Subcutaneous abdominal adipose tissue (tissue), 5 donors: Measurements from ENCODE around the gene KRT7.

Source experiments
- H3K27ac ChIP-seq: one replicate; pipeline ENCODE4 v1.7.0; 2013; ENCODE audit warnings: low read depth, mild to moderate bottlenecking, inconsistent platforms, low read length, moderate library complexity
- H3K27me3 ChIP-seq, 5 donors: one replicate each; pipeline ENCODE4 v1.7.0; 2013; ENCODE audit warnings: low read length in 5 of 5, inconsistent platforms in 1 of 5; ENCODE audit not compliant: control insufficient read depth in 5 of 5, insufficient read depth in 4 of 5
- H3K36me3 ChIP-seq, 5 donors: one replicate each; pipeline ENCODE4 v1.7.0; 2013; ENCODE audit warnings: low read length in 5 of 5; ENCODE audit not compliant: control insufficient read depth in 5 of 5, insufficient read depth in 5 of 5
- H3K4me1 ChIP-seq, 5 donors: one replicate each; pipeline ENCODE4 v1.7.0; 2013; ENCODE audit warnings: low read length in 5 of 5, mild to moderate bottlenecking in 3 of 5, moderate library complexity in 1 of 5; ENCODE audit not compliant: control insufficient read depth in 5 of 5, insufficient read depth in 5 of 5
- H3K4me3 ChIP-seq, 5 donors: one replicate each; pipeline ENCODE4 v1.7.0; 2013; ENCODE audit warnings: low read length in 5 of 5, low read depth in 1 of 5
- H3K9ac ChIP-seq, 5 donors: one replicate each; pipeline ENCODE4 v1.7.0; 2013; ENCODE audit warnings: low read length in 5 of 5, mild to moderate bottlenecking in 4 of 5, moderate library complexity in 3 of 5
- H3K9me3 ChIP-seq, 5 donors: one replicate each; pipeline ENCODE4 v1.7.0; 2013; ENCODE audit warnings: low read length in 5 of 5; ENCODE audit not compliant: control insufficient read depth in 5 of 5
- donor health status: healthy.
- donor health status: healthy.
- donor health status: healthy.
- donor health status: healthy.
- donor health status: healthy.

Gene KRT7

GRCh38 chr12:52205612-52206303 is 27.3 kb upstream of the KRT7 start:
- Histone ChIP-seq H3K27ac (no peak overlapping the region), H3K36me3 (no peaks in the 10 kb centered on the region), H3K4me3 (no peak overlapping the region), H3K9ac (no peak overlapping the region), H3K27me3 (peaks cover 0 to 43% (median 17%) of the 10 kb centered on the region in 5 donors), H3K9me3 (no peaks in the 10 kb centered on the region), H3K4me1 (peaks cover 7 to 34% (median 21%) of the 10 kb centered on the region in 5 donors)

- H3K27me3 ChIP-seq, result peaks cover 0 to 48% (median 20%) of the 10 kb centered on the region in 5 donors
- no peak overlapping the region for H3K27ac ChIP-seq
- H3K9me3 ChIP-seq, result no peaks in the 10 kb centered on the region
- H3K4me1 ChIP-seq, result peaks cover 7 to 34% (median 21%) of the 10 kb centered on the region in 5 donors
- no peak overlapping the region for H3K4me3 ChIP-seq
- H3K9ac ChIP-seq, result no peak overlapping the region
- no peaks in the 10 kb centered on the region for H3K36me3 ChIP-seq
Measured at GRCh38 chr12:52206304-52207040, 26.6 kb upstream of the KRT7 start.

GRCh38 chr12:52207106-52207505 is 25.9 kb upstream of the KRT7 start:
- no peak overlapping the region for H3K9ac ChIP-seq
- H3K9me3 ChIP-seq, result no peaks in the 10 kb centered on the region
- no peak overlapping the region for H3K27ac ChIP-seq
- H3K4me1 ChIP-seq, result peaks cover 7 to 33% (median 21%) of the 10 kb centered on the region in 5 donors
- no peak overlapping the region for H3K4me3 ChIP-seq
- no peaks in the 10 kb centered on the region for H3K36me3 ChIP-seq
- peaks cover 0 to 49% (median 20%) of the 10 kb centered on the region in 5 donors for H3K27me3 ChIP-seq

DNA sequence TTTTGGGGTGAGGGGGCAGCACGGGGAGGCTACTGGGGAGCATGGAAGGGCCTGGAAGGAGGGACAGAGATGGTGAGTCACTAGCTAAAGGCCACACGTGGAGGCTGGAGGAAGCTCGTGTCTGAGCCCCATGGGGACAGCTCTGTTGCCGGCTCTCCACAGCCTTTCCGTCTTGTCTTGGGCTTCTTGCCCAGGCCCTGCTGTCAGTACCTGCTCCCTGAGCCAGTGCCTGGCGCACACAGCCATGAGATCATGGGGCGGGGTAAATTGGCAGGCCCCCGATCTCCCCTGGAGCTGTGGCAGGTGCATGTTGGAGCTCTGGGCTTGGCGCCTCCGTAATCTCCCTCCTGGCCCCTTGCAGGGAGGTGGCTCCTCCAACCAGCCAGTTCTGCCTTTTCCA is 25.1 kb upstream of the KRT7 start:
- Histone ChIP-seq H3K27me3 (peaks cover 0 to 47% (median 20%) of the 10 kb centered on the region in 5 donors), H3K9me3 (no peaks in the 10 kb centered on the region), H3K9ac (no peak overlapping the region), H3K4me3 (no peak overlapping the region), H3K27ac (no peak overlapping the region), H3K36me3 (no peaks in the 10 kb centered on the region), H3K4me1 (peaks cover 3 to 25% (median 13%) of the 10 kb centered on the region in 5 donors)

DNA sequence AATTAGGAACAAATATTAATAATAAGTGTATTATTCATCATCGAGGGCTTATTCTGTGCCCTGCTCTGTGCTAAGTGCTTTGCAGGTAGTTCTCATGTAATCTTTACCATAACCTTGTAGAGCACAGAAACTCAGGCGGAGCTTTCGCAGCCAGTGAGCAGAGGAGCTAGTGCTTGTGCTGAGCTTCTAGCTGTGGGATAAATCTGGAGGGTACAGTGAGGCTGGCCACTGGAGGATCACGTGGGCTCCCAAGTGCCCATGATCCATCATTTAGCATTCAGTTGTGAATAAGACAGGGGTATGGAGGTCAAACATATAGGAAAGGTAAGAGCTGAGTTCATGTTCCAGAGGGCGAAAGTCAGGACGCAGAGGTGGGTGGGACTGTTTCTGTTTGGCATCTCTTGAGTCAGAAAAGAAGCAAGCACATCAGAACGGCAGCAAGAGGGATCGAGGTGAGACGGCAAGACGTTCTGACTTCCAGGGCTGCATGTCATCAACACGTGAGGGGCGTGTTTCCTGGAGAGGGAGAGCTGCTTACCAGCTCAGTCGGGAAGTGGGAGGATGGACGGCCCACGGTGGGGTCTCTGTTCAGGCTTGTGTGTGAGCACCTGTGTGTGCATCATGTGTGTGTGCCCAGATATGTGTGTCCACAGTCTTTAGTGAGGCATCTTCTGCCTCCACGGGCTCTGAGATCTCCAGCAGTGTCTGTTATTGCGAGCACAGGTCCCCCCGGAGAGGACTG is 24.4 kb upstream of the KRT7 start:
- H3K36me3 ChIP-seq, result no peaks in the 10 kb centered on the region
- peaks cover 0 to 20% (median 10%) of the 10 kb centered on the region in 5 donors for H3K4me1 ChIP-seq
- no peak overlapping the region for H3K9ac ChIP-seq
- no peak overlapping the region for H3K4me3 ChIP-seq
- no peak overlapping the region for H3K27ac ChIP-seq
- peaks cover 0 to 41% (median 18%) of the 10 kb centered on the region in 5 donors for H3K27me3 ChIP-seq
- H3K9me3 ChIP-seq, result no peaks in the 10 kb centered on the region

GRCh38 chr12:52209321-52209720 is 23.7 kb upstream of the KRT7 start:
- no peaks in the 10 kb centered on the region for H3K36me3 ChIP-seq
- peaks cover 0 to 21% (median 10%) of the 10 kb centered on the region in 5 donors for H3K4me1 ChIP-seq
- H3K27me3 ChIP-seq, result peaks cover 0 to 41% (median 21%) of the 10 kb centered on the region in 5 donors
- no peak overlapping the region for H3K9ac ChIP-seq
- H3K4me3 ChIP-seq, result no peak overlapping the region
- no peaks in the 10 kb centered on the region for H3K9me3 ChIP-seq
- H3K27ac ChIP-seq, result no peak overlapping the region

GRCh38 chr12:52210186-52210924 is 22.7 kb upstream of the KRT7 start:
- Histone ChIP-seq H3K4me3 (no peak overlapping the region), H3K9me3 (no peaks in the 10 kb centered on the region), H3K4me1 (peaks cover 0 to 21% (median 10%) of the 10 kb centered on the region in 5 donors), H3K9ac (no peak overlapping the region), H3K27ac (no peak overlapping the region), H3K36me3 (no peaks in the 10 kb centered on the region), H3K27me3 (peaks cover 0 to 41% (median 21%) of the 10 kb centered on the region in 5 donors)

DNA sequence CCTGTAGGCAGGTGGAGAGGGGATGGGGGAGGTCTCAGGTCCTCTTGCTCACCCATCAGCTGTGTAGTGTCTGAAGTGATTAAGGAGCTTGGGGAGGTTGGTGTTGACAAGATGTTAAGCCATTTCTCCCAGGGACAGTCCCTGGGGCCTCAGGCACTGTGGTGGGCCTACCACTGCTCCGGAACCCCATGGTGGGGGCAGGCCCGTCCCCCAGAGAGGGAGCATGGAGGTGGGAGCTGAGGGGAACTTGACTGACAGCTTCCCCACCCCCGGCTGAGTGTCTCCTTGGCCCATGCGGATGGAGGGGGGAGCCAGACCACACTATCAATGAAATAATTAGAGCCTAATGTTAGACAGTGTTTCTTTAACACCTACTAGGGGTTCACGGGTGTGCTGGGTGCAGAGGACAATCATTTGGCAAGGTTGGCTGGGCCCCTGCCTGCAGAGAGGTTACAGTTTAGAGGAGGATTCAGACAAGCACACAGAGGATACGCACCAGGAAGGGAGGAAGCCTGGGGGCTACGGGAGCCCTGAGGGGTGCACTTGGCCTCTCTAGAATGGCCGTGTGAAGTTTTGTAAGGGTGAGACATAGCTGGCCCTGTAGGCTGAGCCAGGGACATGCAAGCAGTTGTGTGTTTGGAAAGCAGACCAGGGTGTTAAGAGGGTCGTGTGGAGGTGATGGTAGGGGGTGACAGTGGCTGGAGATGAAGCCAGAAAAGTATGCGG is 22.0 kb upstream of the KRT7 start:
- peaks cover 0 to 22% (median 10%) of the 10 kb centered on the region in 5 donors for H3K4me1 ChIP-seq
- H3K27ac ChIP-seq, result no peak overlapping the region
- H3K9ac ChIP-seq, result no peak overlapping the region

More for the DNA sequence above, 22.0 kb upstream of the KRT7 start:
- Histone ChIP-seq H3K36me3 (no peaks in the 10 kb centered on the region), H3K9me3 (no peaks in the 10 kb centered on the region), H3K4me3 (no peak overlapping the region), H3K27me3 (peaks cover 0 to 44% (median 21%) of the 10 kb centered on the region in 5 donors)
